Measurements from ENCODE around the gene ADAM23. TPM values are rescaled to one million over a fixed set of nuclear protein-coding genes. Genes with fewer than 3 reads are reported as not detected.

ADAM23 gene
- total RNA-seq, 6 donors from 2014 or later: 0.15 to 3.5 (median 0.89) TPM; not detected in 1

DNA sequence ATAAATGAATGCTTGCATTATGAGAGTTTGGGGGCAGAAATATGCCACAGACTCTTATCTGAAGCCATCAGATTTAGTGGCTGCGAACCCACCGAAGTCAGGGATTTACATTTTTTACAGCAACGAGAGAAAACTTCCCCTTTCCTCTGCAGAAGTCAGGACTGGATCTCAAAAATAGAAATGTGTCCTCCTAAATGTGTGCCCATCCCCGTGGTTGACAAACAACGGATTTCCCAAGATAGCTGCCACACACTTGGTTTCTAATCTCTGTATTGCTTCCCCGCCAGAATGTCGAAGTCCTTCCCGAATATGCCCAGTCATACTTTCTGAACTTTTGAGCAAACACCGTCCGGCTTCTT is 879 bp upstream of the ADAM23 start:
- 6 to 9% methylated on average over 8 to 10 of the region's 10 CpGs for WGBS, 2 donors
- Histone ChIP-seq H3K4me3 (peak overlapping the region in 2 of 4 donors; percentile 44 to 46), H3K4me1 (peaks cover 13 to 21% (median 14%) of the 10 kb centered on the region in 4 donors), H3K27ac (no peak overlapping the region), H3K27me3 (peaks cover 0 to 24% (median 10%) of the 10 kb centered on the region in 4 donors), H3K9me3 (no peaks in the 10 kb centered on the region), H3K36me3 (no peaks in the 10 kb centered on the region)
- TF ChIP-seq POLR2AphosphoS5 (IDR thresholded peaks at IDR 0.05): no peak
- DNase-seq (no peak), ATAC-seq (ENCODE audit: low FRiP score in 2 of 2) (no peak)

DNA sequence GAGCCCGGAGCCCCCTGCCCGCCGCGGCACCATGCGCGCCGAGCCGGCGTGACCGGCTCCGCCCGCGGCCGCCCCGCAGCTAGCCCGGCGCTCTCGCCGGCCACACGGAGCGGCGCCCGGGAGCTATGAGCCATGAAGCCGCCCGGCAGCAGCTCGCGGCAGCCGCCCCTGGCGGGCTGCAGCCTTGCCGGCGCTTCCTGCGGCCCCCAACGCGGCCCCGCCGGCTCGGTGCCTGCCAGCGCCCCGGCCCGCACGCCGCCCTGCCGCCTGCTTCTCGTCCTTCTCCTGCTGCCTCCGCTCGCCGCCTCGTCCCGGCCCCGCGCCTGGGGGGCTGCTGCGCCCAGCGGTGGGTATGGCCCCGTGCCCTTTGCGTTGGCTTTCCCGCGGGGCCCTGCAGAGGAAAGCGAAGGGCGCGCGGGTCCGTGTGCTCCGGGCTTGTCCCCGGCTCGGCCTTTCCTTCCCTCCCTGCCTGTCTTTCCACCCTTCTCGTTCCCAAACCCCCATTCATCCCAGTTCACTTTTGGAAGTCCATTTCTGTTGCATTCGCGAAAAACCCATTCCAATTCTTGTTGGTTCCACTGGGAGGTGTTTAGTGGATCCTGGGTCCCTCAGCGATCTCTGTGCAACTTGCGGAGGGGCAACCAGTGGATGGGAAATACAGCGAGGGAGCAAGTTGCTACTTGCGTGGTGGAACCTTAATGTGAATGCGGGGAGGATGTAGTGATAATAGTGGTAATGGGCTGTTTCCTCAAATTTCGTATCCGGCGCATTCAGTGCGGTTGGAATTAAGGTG is 599 bp downstream of the ADAM23 start:
- H3K4me1 ChIP-seq: peaks cover 13 to 21% (median 14%) of the 10 kb centered on the region in 4 donors
- H3K27me3 ChIP-seq: peaks cover 0 to 24% (median 10%) of the 10 kb centered on the region in 4 donors
- no peak for TF ChIP-seq POLR2AphosphoS5 (IDR thresholded peaks at IDR 0.05)
- no peak for TF ChIP-seq EP300 (IDR thresholded peaks at IDR 0.05)
- TF ChIP-seq, protein P1, sequence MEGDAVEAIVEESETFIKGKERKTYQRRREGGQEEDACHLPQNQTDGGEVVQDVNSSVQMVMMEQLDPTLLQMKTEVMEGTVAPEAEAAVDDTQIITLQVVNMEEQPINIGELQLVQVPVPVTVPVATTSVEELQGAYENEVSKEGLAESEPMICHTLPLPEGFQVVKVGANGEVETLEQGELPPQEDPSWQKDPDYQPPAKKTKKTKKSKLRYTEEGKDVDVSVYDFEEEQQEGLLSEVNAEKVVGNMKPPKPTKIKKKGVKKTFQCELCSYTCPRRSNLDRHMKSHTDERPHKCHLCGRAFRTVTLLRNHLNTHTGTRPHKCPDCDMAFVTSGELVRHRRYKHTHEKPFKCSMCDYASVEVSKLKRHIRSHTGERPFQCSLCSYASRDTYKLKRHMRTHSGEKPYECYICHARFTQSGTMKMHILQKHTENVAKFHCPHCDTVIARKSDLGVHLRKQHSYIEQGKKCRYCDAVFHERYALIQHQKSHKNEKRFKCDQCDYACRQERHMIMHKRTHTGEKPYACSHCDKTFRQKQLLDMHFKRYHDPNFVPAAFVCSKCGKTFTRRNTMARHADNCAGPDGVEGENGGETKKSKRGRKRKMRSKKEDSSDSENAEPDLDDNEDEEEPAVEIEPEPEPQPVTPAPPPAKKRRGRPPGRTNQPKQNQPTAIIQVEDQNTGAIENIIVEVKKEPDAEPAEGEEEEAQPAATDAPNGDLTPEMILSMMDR (IDR thresholded peaks at IDR 0.05): no peak
- no peak for TF ChIP-seq POLR2A (IDR thresholded peaks at IDR 0.05)
- peak in 1 of 2 donors; percentile 68 for ATAC-seq (ENCODE audit: low FRiP score in 2 of 2)
- WGBS, 2 donors: 3 to 7% methylated on average over 19 to 35 of the region's 77 CpGs
- DNase-seq: peak in 1 of 2 donors; percentile 86
- peak overlapping the region in 3 of 4 donors; percentile 42 to 46 (median 44) for H3K4me3 ChIP-seq
- no peak overlapping the region for H3K27ac ChIP-seq
- no peaks in the 10 kb centered on the region for H3K36me3 ChIP-seq
- no peaks in the 10 kb centered on the region for H3K9me3 ChIP-seq

DNA sequence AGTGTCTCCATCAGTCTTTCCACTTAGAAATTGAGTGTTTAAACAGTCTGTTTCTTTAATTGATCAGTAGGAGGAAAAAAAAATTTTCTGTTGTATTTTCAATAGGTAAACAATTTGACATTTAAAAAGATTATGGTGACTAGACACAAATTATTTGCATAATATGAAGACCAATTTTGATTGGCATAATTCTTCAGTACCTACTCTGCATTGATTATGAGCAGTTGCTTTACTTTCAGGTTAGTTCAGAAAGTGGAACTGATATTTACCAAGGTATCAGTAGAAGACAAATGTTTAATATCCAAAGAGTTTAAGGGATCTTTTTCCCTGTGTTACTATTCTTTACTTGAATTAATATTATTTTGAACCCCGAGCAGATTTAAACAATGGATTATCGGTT is 2.6 kb downstream of the ADAM23 start:
- Histone ChIP-seq H3K36me3 (no peaks in the 10 kb centered on the region), H3K4me1 (peaks cover 13 to 21% (median 14%) of the 10 kb centered on the region in 4 donors), H3K27ac (no peak overlapping the region), H3K4me3 (no peak overlapping the region), H3K27me3 (peaks cover 0 to 24% (median 10%) of the 10 kb centered on the region in 4 donors), H3K9me3 (no peaks in the 10 kb centered on the region)
- ATAC-seq (ENCODE audit: low FRiP score in 2 of 2) (no peak), DNase-seq (no peak)
- WGBS, 2 donors: 89 to 91% methylated on average over 2 of the region's 2 CpGs
- TF ChIP-seq POLR2A (IDR thresholded peaks at IDR 0.05): no peak

DNA sequence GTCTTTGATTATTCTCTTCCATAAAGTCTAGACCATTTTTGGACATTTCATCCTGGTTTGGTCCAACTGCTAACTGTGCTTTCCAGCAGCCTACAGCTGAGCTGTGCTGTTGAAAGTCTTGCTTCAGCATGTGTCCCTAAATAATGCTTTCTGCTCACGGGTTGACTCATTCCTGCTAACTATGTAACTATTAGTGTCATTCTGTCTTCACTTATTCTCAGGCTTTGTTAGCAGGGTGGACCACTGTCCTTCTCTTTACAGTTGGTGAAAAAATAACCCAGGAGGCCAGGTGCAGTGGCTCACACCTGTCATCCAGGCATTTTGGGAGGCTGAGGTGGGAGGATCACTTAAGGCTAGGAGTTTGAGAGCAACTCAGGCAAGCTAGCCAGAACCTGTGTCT is 8.9 kb downstream of the ADAM23 start:
- H3K27me3 ChIP-seq: no peaks in the 10 kb centered on the region
- no peaks in the 10 kb centered on the region for H3K36me3 ChIP-seq
- no peaks in the 10 kb centered on the region for H3K4me1 ChIP-seq
- TF ChIP-seq POLR2AphosphoS5 (IDR thresholded peaks at IDR 0.05): no peak
- TF ChIP-seq POLR2A (IDR thresholded peaks at IDR 0.05): no peak
- TF ChIP-seq EP300 (IDR thresholded peaks at IDR 0.05): no peak
- TF ChIP-seq, protein P1 (IDR thresholded peaks at IDR 0.05): no peak
- H3K9me3 ChIP-seq: no peaks in the 10 kb centered on the region
- ATAC-seq (ENCODE audit: low FRiP score in 2 of 2): no peak
- no peak overlapping the region for H3K4me3 ChIP-seq
- WGBS, 2 donors: 80 to 87% methylated on average over 1 of the region's 1 CpG
- H3K27ac ChIP-seq: no peak overlapping the region
- no peak for DNase-seq

DNA sequence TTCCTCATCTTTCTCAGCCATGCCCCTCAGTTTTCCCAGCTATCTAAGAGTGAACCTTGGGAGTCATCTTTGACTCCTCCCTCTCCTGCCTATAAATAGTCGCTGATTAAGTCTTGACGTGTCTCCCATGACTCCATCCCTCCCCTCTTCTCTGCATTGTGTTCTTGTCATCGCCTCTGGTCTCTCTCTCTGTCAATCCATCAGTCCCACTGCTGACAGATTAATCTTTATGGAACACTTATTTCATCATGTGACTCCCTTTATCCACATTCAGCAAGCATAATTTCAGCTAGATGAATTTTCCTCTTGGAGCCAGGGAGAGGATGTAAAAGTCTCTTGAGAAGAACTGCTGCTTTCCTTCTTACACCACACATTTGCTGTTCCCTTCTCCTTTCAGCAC is 9.4 kb downstream of the ADAM23 start:
- TF ChIP-seq, protein P1 (IDR thresholded peaks at IDR 0.05): no peak
- TF ChIP-seq POLR2A (IDR thresholded peaks at IDR 0.05): no peak
- TF ChIP-seq POLR2AphosphoS5 (IDR thresholded peaks at IDR 0.05): no peak
- no peak for TF ChIP-seq EP300 (IDR thresholded peaks at IDR 0.05)
- DNase-seq: no peak
- no peak overlapping the region for H3K27ac ChIP-seq
- ATAC-seq (ENCODE audit: low FRiP score in 2 of 2): no peak
- WGBS, 2 donors: 53 to 65% methylated on average over 3 of the region's 3 CpGs
- no peaks in the 10 kb centered on the region for H3K9me3 ChIP-seq
- H3K4me3 ChIP-seq: no peak overlapping the region
- H3K27me3 ChIP-seq: no peaks in the 10 kb centered on the region
- no peaks in the 10 kb centered on the region for H3K4me1 ChIP-seq
- no peaks in the 10 kb centered on the region for H3K36me3 ChIP-seq

Measured in upper lobe of left lung (tissue), 6 donors.